HG02938 (cell line): ENCODE results near the gene TRIP11.

Experiments
- ATAC-seq: cut with Tn5 transposase; IDR thresholded peaks from one replicate; pipeline ENCODE4 v1.9.1; 2021; ENCODE audit warnings: mild to moderate bottlenecking, moderate library complexity; ENCODE audit not compliant: unreplicated experiment

TRIP11 gene

GRCh38 chr14:91926131-91926890, 113.5 kb downstream of the TRIP11 start:
- no peak for ATAC-seq

- ATAC-seq, result no peak
These were observed 114.1 kb downstream of the TRIP11 start for GRCh38 chr14:91925727-91926121.

DNA sequence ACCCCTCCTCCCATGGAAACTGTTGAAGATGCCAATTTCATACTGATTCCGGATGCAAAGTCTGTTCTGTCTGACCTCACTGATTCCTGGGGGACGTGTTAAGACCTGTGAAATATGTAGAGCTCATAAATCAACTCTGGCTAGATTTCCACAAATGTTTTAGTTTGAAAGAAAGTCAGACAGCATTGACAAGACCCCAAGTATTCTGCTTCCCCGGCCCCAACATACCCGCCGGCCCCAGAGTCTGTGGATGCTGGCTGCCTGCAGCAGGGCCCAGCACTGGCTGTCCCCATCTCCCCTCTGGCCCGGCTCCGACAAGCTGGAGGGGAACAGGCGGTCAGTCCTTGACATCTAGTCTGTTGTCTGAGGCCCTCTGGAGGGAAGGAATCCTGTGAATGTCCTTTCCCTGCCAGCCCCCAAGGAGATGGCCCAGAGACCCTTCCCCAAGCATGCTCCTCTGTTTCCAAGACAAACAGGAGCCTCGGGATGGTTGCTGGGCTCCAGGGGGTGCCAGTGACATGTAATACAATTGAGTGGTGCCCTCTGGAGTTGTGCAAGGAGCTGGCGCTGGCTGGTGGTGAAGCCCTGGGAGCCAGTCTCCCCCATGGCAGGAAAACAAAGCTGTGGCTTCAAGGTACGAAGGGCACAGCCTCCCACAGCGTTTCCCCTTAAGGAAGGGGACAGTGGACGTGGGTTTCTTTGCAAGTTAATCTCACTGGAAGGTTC, 114.7 kb downstream of the TRIP11 start:
- ATAC-seq, result no peak

- no peak for ATAC-seq
These were observed 119.3 kb downstream of the TRIP11 start for GRCh38 chr14:91920526-91920925.

GRCh38 chr14:91919814-91920213, 120.0 kb downstream of the TRIP11 start:
- no peak for ATAC-seq

DNA sequence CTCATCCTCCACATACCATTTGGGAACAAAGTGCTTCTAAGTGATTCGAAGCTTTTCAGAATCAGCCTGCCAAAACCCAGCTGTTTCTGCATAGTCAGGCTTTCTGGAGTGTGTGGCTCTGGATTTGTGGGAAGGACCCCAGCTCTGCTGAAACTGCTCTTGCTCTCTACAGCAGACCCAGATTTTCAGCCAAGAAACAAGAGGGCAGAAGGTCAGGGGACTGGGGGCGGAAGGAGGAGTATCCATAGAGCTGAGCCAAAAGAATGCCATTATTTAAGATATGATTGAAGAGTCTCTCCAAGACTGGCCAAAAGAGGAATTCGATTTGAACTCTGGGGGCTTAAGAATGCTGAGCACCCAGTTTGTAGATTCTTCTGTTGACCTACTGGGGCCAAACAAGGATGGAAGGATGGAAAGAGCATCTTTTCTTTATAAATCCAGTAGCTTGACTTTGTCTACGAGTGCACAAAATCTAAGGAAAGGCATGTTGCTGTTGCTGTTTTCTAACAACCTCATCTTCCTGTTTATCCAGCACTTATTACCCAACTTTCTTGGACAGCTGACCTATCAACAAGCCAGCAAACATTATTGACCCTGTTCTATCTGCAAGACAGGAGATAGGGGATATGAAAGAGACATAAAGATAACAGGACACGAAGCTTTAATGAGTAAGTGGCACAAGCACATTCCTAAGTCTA, 121.5 kb downstream of the TRIP11 start:
- ATAC-seq, result no peak
